Prostate gland (tissue), 2 donors: ENCODE results near the gene C22orf23.

Experiments
- CTCF ChIP-seq, 4 experiments: fragments of 200-600 bp in 2 of 4; fragments of 450-650 bp in 2 of 4; sonication (generic) in 2 of 4; IDR thresholded peaks; 1 replicate in 3 of 4; 2 replicates in 1 of 4; pipeline ENCODE4 v1.5.1; 2016 to 2019; ENCODE audit warnings: antibody characterized with exemption in 4 of 4, mild to moderate bottlenecking in 2 of 4, moderate library complexity in 2 of 4
- POLR2A ChIP-seq: fragments of 450-650 bp; IDR thresholded peaks from one replicate; pipeline ENCODE4 v1.6.1; 2016; ENCODE audit warnings: antibody characterized with exemption, mild to moderate bottlenecking
- POLR2AphosphoS5 ChIP-seq: sonication (generic); formaldehyde crosslinking; IDR thresholded peaks from one replicate; pipeline ENCODE4 v1.6.1; 2017; ENCODE audit warnings: antibody characterized with exemption

GRCh38 chr22:37981282-37982011 lies 28.0 kb upstream of the C22orf23 start:
- TF ChIP-seq CTCF (IDR thresholded peaks at IDR 0.05) = no peak
- TF ChIP-seq POLR2AphosphoS5 = no peak
- TF ChIP-seq POLR2A = no peak
